GM18907 (cell line): ENCODE data around the gene TTLL9.

Source experiments
- ATAC-seq: cut with Tn5 transposase; IDR thresholded peaks from one replicate; pipeline ENCODE4 v1.9.1; 2021; ENCODE audit warnings: mild to moderate bottlenecking, moderate library complexity; ENCODE audit not compliant: unreplicated experiment

The TTLL9 gene

DNA sequence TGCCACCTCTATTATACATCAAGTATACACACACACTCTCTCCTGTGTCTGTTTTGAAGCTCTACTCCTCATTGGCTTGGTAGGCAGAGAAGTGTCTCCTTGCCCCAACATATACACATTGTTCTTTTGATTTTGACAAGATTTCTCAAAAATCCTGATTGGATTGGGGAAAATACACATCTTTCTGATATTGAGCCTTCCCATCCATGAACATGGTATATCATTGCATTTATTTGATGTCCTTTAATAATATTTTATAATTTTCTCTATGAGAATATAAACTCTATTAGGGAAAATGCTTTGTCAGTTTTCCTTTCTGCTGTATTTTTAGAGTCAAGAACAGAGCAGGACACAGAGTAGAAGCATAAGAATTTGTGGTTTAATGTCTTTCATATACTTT is 7.2 kb downstream of the TTLL9 start:
- no peak for ATAC-seq

DNA sequence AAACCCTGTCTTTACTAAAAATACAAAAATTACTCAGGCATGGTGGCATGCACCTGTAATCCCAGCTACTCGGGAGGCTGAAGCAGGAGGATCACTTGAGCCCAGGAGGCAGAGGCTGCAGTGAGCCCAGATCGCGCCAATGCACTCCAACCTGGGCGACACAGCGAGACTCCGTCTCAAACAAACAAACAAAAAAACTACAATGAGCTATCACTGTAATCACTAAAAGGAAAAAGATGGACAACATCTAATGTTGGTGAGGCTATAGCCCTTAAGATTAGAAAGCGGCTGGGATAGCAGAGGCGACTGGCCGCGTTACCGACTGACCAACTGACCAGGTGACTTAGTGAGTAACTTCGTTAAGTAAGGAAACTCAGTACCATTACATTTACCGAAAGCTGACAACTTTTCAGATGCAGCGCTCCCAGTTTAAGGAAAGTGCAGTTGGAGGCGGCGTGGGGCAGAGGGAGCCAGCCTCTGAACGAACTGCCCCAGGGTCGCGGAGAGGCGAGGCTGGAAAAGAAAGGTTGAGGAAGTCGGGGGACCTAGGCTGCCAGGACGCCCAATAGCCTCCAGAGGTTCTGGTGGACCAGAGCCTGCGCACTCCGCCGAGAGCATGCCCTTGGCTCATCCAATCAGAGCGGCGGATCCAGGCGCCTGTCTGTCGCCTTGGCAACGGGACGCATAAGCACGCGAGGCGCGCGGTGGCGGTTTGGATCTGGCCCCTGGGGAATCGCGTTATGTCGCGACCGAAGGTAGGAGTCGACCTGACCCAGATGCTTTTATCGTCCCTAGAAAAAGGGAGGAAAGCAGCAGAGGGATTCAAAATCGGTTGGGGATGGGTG is 8.9 kb downstream of the TTLL9 start:
- peak; percentile 89 for ATAC-seq

DNA sequence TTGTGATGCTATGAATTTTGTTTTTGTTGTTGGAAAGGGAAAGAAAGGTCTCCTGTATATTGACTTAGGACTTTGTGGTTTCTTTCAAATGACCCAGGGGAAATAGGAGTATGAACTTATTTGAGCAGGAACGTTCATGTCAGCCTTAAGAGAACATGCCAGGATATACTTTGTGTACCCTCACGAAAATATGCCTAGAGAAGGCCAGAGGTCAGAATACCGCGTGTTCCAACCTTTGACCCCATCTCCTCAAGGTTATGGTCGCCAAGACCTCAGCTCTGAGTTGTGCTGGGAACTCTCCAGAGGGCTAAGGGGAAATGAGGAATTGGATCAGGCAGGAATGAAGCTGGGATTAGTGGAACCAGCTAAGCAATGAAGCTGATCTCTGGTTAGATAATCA is 11.5 kb downstream of the TTLL9 start:
- ATAC-seq, result no peak

DNA sequence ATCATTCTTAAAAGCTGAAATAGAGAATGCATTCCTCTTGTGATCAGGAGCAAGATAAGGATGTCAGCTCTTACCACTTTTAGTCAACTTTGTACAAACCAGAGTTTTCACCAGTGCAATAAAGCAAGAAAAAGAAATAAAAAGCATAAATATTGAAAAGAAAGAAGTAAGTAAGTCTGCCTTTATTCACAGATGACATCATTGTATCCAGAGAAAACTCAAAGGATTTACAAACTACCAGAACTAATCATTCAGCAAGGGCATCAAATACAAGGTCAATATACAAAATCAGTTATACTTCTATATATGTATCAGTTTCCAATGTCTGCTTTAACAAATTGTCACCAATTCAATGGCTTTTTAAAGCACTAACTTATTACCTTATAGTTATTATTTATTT is 13.4 kb downstream of the TTLL9 start:
- no peak for ATAC-seq

DNA sequence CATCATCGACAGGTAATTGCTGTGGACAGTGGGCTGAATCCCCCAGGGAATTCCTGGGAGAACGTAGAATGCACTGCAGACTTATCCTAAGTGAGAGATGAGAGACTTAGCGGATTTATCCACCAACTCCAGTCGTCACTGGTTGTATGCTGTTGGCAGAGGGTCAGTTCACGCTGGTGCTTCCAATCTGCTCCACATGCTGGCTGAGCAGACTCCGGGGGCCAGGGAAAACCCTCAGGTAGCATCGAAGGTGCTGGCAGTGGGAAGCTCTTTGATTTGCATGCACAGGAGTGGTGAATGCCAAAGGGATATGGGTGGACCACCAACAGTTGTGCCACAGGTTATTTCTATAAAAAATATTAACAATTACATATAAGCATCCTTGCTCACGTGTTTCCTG is 20.2 kb downstream of the TTLL9 start:
- no peak for ATAC-seq

DNA sequence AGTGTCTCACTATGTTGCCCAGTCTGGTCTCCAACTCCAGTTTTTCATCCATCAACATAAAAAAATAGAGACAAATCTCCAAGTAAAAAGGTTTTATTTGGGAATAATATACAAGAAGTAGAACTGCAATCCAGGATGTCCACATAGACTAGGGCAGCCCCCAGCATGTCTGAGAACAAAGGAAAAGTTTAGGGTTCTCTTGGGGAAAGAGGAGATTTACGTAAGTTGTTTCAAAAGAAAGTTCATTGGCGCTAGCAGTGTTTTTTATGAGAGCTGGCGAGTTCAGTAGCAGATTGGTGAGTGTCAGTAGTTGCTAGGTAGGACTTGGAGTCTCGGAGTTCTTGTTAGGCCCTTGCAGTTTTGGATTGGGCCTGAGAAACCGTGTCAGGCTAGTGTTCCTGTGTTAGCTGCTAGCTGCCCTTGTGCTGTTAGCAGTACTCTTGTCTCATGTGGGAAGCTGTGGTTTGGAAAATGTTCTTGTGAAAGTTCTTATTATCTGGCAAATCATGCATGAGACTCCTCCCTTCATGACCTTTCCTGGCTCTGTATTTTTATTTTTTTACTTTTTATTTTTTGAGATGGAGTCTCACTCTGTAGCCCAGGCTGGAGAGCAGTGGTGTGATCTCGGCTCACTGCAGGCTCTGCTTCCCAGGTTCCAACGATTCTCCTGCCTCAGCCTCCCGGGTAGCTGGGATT is 24.7 kb downstream of the TTLL9 start:
- ATAC-seq, result peak; percentile 99

DNA sequence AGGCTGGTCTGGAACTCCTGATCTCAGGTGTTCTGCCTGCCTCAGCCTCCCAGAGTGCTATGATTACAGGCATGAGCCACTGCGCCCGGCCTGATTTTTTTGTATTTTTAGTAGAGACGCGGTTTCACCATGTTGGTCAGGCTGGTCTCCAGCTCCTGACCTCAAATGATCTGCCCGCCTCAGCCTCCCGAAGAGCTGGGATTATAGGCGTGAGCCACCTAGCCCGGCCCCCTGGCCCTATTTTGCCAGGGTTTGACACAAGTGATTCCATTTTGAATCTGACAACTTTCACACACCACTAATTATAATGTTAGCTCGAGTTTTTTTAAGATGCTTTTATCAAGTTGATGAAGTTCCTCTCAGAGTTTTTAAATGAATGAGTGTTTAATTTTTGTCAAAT is 25.6 kb downstream of the TTLL9 start:
- no peak for ATAC-seq

DNA sequence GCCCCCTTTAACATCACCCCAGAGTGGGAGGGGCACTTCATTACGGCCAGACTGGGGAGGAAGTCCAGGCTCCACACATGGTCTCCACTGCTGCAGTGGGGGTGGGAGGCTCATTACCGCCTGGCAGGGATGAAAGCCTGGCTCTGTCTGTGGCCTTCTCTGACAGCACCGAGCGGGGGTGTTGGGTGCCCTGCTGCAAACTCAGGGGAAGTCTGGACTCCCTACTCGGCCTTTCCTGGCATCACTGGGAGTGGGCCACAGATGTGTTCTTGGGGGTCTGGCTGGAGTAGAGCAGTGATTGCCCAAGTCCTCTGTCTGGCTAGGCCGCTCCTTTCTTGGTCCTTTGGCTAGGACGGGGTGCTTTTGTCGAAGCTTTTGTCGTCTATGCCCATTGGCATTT is 27.1 kb downstream of the TTLL9 start:
- no peak for ATAC-seq

DNA sequence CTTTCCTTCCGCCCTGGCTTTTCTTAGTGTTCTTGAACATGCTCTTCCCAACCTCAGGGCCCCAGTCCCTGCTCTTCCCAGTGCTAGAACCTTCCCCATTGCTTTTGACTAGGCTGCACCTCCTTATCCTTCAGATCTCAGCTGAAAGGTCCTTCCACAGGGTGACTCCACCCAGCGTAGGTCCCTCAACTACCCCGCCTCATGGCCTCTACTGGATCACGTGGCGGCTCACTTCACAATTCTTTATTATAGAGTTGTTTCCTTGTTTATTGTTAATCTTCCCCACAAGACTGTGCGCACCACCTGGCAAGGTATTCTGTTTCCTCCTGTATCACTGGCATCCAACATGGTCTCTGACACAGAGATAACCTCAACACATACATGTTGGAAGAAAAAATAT is 31.2 kb downstream of the TTLL9 start:
- no peak for ATAC-seq

DNA sequence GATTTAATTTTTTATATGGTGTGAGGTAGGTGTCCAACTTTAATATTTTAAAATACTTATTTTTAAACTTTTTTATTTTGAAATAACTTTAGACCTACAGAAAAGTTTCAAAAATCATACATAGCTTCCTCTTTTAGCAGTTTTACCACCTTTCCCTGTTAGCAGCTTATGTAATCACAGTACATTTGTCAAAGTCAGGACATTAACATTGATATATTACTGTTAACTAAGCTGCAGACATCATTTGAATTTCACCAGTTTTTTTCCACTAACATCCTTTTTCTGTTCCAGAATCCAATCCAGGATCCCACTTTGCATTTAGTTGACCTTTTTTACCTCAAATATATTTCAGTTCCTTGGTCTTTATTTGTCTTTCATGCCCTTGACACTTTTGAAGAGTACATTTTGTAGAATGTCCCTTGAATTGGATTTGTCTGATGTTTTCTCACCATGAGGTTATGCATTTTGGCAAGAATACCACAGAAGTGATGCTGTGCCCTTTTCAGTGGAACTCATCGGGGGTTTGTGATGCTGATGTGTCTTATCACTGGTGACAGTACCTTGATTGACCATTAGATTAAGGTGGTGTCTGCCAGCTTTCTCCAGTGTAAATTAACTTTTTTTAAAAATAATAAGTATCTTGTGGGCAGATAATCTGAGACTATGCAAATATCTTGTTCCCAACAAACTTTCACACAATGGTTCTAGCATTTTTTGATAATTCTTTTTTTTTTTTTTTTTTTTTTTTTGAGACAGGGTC is 33.4 kb downstream of the TTLL9 start:
- ATAC-seq, result no peak

DNA sequence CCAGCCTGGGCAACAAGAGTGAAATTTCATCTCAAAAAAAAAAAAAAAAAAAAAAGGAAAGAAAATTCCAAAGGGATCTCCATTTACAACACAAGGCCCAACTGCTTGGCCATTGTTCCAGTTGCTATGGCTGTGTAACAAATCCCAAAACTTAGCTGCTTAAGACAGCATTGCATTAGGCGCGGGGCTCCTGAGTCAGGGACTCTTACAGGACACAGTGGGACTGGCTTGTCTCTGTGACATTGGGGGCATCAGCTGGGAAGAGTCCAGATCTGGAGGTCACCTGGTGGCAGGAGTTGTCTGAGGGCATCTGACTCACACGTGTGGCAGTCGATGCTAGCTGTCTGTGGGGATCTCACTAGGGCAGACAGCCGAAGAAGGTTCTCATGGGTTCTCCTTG is 35.6 kb downstream of the TTLL9 start:
- ATAC-seq, result no peak

DNA sequence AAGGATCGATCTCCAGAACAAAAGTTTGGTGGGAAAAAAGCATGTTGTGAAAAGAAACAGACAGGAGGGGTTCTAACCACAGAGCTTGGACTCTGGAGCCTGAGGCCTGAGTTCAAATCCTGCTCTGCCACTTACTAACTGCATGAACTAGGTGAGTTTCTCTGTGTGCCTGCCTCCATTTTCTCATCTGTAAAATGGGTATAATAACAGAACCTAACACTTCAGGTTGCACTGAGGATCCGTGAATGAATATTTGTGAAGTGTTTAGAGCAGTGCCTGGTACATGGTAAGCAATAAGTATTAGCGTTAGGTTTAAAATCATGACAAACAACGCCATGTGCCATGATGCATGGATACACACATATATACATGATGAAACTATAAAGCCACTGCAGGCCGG is 36.6 kb downstream of the TTLL9 start:
- ATAC-seq, result no peak

DNA sequence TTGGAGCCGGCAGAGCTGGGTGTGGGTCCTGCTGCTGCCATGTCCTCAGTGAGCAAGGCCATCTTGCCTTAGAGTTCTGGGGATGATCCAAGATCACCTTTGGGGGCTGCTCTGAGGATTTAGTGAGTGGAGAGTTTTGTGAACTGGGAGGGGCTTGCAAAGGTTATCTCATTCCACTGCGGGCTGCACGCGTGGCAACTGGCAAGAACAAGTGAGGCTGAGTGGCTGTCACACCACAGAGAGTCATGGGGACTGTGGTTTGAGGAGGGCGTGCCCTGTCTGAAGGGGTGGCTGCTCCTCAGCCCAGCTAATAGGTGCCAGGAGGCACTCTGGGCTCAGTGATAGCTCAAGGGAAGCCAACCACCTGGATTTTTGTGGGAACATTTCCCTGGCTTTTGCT is 37.6 kb downstream of the TTLL9 start:
- ATAC-seq, result no peak

DNA sequence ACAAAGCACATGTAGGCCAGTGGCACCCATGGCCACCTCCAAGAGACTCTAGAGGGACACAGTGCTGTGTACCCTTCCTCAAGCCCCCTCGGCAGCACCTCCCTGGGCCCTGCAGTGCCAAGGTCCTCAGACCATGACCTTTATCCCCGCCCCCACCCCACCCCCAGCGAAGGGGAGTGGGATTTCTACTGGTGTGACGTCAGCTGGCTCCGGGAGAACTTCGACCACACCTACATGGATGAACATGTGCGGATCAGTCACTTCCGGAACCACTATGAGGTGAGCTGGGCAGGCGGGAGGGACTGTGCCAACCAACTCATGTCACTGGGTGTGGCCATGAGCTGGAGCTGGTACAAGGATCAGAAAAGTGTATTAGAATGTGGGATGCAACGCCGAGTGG is 38.0 kb downstream of the TTLL9 start:
- ATAC-seq, result no peak

DNA sequence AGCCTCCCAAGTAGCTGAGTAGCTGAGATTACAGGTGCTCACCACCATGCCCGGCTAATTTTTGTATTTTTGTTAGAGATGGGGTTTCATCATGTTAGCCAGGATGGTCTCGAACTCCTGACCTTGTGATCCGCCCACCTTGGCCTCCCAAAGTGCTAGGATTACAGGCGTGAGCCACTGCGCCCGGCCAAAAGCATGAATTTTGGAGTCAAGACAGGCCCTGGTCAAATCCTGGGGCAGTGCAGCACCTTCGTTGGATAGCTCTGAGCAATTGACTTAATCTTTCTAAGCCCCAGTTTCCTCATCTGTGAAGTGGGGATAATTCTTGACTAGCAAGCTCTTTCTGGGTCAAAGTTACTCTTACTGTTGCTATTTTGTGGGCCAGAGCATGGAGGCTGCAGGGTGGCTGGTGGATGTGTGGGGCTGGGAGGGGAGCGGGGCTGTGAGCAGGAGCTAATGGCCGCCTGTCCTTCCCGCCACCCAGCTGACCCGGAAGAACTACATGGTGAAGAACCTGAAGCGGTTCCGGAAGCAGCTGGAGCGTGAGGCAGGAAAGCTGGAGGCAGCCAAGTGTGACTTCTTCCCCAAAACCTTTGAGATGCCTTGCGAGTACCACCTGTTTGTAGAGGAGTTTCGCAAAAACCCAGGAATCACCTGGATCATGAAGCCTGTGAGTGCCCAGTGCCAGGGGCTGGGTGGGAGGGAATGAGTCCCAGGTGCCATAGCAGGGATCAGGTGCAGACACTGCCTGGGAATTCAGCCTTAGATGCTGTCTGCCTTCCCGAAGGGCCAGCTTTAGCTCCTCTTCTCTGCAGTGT is 39.0 kb downstream of the TTLL9 start:
- ATAC-seq, result no peak

DNA sequence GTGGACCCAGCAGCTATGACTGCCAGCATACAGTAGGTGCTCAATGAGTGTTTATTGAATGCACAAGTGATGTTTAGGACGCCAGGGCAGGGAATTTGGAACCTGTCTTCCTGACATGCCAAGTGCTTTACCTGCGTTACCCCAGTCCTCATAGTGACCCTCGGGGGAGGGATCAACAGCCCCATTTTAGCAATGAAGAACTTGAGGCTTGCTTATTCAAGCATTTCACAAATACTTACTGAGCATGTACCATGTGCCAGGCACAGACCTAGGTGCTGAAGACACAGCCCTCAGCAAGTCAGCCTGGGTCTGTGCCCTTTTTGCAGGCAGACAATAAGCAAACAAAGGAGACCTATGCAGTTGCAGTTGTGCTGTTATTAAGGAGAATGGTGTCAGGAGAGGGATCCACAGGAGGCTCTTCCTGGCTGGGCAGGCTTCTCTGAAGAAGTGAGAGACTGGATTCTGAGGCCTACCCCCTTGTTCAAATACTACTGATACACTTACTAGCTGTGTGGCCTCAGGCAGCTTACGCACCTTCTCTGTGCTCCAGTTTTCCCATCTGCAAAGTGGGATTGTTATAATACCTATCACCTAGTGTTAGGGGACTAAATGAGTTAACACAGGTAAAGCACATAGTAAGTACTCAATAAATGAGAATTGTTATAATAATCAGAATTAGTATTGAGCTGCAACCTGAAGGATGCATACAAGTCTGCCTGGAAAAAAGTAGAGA is 39.8 kb downstream of the TTLL9 start:
- ATAC-seq, result no peak

DNA sequence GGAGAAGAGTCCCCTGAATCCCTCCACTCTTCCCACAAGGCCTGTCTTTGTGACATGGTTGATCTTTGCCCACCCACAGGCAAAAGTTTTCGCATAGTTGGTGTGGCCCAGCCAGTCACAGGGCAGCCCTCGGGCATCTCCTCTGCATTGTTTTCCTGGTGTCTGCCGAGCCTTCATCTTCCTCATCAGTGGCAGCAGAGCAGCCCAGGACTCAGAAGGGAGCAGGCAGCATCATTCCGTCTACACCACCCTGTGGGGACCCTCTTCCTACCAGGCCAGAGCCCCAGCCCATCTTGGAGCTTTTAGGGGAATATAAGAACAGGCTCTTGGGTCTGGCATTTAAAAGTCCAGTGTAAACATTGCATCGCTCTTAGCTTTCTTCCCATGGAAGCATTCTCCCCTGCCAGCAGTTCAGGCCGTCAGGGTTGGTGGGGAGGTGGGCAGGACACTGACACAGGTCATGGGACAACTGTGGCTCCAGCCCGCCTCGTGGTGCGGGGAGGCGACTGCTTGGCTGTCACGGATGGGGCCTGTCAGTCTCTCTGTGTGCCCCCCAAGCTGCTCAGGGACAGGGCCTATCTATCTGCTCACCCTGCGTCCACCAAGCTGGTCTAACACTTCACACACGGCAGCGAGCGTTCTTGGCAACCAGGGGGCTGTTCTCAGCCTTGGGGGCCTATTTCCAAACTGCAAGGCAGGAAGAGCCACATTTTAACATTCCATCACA is 43.2 kb downstream of the TTLL9 start:
- no peak for ATAC-seq

DNA sequence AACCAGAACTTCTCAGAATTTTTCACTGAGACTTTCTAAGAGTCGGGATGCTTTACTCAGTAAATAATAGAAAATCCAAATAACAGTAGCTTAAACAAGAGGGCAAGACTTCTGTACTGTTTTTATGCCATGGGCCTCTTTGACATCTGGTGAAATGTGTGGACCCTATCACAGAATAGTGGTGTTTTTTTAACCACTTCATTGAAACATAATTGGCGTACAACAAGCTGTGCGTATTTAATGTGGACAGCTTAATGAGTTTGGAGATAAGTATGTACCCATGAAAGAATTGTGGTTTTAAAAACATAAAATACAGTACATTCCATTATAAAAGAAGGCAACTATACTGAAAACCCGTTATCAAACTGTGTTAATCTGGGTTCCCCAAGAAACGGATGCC is 43.7 kb downstream of the TTLL9 start:
- no peak for ATAC-seq

DNA sequence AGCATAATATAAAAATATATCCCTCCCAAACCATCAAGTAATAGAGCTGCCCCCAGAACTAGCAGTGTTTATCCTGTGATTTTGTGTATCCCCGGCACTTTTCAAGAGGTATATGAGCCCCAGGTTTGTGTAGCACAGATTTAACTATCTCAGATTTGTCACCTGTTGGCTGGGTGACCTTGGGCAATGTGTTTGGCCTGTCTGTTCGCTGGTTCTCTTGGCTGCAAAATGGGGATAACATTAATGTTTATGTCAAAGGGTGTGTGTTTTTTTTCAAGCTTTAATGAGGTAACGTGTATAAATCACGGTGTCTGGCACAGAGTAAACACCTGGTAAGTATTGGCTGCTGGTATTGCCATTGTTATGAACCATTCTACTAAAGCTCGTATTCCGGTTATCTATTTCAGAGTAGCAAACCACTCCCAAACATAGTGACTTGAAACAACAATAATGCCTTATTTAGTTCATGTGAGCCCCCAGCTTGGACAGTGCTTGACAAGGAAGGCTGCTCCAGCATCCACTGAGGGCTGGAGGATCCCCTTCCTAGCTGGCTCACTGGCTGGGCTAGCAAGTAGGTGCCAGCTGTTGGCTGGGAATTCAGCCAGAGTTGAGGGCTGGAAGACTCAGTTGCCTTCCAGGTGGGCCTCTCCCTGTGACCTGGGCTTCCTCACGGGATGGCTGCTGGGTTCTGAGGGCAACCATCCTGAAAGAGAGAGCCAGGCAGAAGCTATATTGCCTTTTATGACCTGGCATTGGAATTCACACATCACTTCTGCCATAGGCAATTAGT is 45.3 kb downstream of the TTLL9 start:
- no peak for ATAC-seq
